Measurements from ENCODE around the gene MMAB.

DNA sequence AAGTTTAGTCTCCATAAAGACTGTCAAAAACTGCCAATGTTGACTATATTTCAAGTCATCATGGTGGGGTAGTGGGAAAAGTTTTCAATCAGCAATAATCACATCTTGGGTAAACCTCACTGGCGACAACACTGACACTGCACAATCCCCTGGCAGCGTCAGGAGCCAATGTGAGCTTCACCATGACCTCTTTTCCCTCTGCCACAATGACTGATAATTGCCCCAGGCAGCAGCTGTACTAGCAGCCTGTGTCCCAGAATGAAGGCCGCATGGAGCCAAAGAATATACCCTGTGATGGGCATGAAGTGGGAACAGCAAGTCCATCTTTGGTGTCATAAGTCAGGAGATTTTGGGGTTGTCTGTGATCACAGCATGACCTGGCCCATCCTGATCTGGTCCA lies 5.3 kb downstream of the MMAB start:
- TF ChIP-seq, protein P1, sequence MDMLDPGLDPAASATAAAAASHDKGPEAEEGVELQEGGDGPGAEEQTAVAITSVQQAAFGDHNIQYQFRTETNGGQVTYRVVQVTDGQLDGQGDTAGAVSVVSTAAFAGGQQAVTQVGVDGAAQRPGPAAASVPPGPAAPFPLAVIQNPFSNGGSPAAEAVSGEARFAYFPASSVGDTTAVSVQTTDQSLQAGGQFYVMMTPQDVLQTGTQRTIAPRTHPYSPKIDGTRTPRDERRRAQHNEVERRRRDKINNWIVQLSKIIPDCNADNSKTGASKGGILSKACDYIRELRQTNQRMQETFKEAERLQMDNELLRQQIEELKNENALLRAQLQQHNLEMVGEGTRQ (IDR thresholded peaks at IDR 0.05; ENCODE audit: borderline replicate concordance, low read depth, low read length) = no peak
- TF ChIP-seq PAX5 (IDR thresholded peaks at IDR 0.05; ENCODE audit: borderline replicate concordance, low read depth, low read length) = no peak

Measured in GM12878 (cell line).